HepG2 (cell line): Measurements from ENCODE around the gene MBD4.

Source experiments
- ADNP ChIP-seq: sonication (generic); formaldehyde crosslinking; IDR thresholded peaks from 2 replicates; pipeline ENCODE4 v1.4.0; 2020; ENCODE audit warnings: missing genetic modification reagents
- BHLHE40 ChIP-seq: IDR thresholded peaks from 2 replicates; pipeline ENCODE4 v1.6.1; 2011; ENCODE audit warnings: low read length, improper control_type of control experiment
- CREB3 ChIP-seq: sonication (generic); formaldehyde crosslinking; IDR thresholded peaks from 2 replicates; pipeline ENCODE4 v1.5.0; 2020; ENCODE audit warnings: missing genetic modification reagents
- EZH2 ChIP-seq: conservative IDR thresholded peaks from 2 replicates; pipeline ENCODE4 v1.6.1; 2012; ENCODE audit warnings: mild to moderate bottlenecking, low read depth, low read length, moderate library complexity
- FOXJ3 ChIP-seq: sonication (generic); formaldehyde crosslinking; IDR thresholded peaks from 2 replicates; pipeline ENCODE4 v1.4.0; 2020; ENCODE audit warnings: missing genetic modification reagents, mild to moderate bottlenecking, borderline replicate concordance
- GATAD2A ChIP-seq: IDR thresholded peaks from 2 replicates; pipeline ENCODE4 v1.6.1; 2016
- HDAC2 ChIP-seq: sonication (generic); formaldehyde crosslinking; IDR thresholded peaks from 2 replicates; pipeline ENCODE4 v1.4.0; 2020; ENCODE audit warnings: missing genetic modification reagents
- NFE2L2 ChIP-seq: fragments of 150-350 bp; IDR thresholded peaks from 2 replicates; pipeline ENCODE4 v1.6.1; 2014; ENCODE audit warnings: low read length
- PBX3 ChIP-seq: sonication (generic); formaldehyde crosslinking; IDR thresholded peaks from 2 replicates; pipeline ENCODE4 v1.8.1; 2023; ENCODE audit warnings: missing genetic modification reagents, inconsistent platforms, borderline replicate concordance
- STAT5B ChIP-seq: sonication (generic); formaldehyde crosslinking; IDR thresholded peaks from 2 replicates; pipeline ENCODE4 v1.4.0; 2020; ENCODE audit warnings: missing genetic modification reagents
- ZFP37 ChIP-seq: sonication (generic); formaldehyde crosslinking; IDR thresholded peaks from 2 replicates; pipeline ENCODE4 v1.4.0; 2020; ENCODE audit warnings: missing genetic modification reagents, borderline replicate concordance
- ZNF274 ChIP-seq: sonication (generic); formaldehyde crosslinking; IDR thresholded peaks from 2 replicates; pipeline ENCODE4 v1.5.1; 2020; ENCODE audit warnings: mild to moderate bottlenecking, missing genetic modification reagents
- TF ChIP-seq, protein P1 (sequence below): sonication (generic); formaldehyde crosslinking; IDR thresholded peaks from 2 replicates; pipeline ENCODE4 v1.4.0; 2020; ENCODE audit warnings: missing genetic modification reagents, borderline replicate concordance
- TF ChIP-seq, protein P2 (sequence below): sonication (generic); formaldehyde crosslinking; IDR thresholded peaks from 2 replicates; pipeline ENCODE4 v1.5.0; 2020; ENCODE audit warnings: mild to moderate bottlenecking, missing genetic modification reagents, moderate library complexity

- TF ChIP-seq ADNP (CRISPR knock-in tag) = no peak
- no peak for TF ChIP-seq BHLHE40
- no peak for TF ChIP-seq GATAD2A (CRISPR knock-in tag)
- TF ChIP-seq ZFP37 (CRISPR knock-in tag) = no peak
- TF ChIP-seq ZNF274 (CRISPR knock-in tag) = no peak
- no peak for TF ChIP-seq FOXJ3 (CRISPR knock-in tag)
- no peak for TF ChIP-seq STAT5B
- TF ChIP-seq, protein P1, sequence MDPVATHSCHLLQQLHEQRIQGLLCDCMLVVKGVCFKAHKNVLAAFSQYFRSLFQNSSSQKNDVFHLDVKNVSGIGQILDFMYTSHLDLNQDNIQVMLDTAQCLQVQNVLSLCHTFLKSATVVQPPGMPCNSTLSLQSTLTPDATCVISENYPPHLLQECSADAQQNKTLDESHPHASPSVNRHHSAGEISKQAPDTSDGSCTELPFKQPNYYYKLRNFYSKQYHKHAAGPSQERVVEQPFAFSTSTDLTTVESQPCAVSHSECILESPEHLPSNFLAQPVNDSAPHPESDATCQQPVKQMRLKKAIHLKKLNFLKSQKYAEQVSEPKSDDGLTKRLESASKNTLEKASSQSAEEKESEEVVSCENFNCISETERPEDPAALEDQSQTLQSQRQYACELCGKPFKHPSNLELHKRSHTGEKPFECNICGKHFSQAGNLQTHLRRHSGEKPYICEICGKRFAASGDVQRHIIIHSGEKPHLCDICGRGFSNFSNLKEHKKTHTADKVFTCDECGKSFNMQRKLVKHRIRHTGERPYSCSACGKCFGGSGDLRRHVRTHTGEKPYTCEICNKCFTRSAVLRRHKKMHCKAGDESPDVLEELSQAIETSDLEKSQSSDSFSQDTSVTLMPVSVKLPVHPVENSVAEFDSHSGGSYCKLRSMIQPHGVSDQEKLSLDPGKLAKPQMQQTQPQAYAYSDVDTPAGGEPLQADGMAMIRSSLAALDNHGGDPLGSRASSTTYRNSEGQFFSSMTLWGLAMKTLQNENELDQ (CRISPR knock-in tag) = no peak
- TF ChIP-seq NFE2L2 = no peak
- no peak for TF ChIP-seq CREB3 (CRISPR knock-in tag)
- no peak for TF ChIP-seq PBX3 (CRISPR knock-in tag)
- TF ChIP-seq, protein P2, sequence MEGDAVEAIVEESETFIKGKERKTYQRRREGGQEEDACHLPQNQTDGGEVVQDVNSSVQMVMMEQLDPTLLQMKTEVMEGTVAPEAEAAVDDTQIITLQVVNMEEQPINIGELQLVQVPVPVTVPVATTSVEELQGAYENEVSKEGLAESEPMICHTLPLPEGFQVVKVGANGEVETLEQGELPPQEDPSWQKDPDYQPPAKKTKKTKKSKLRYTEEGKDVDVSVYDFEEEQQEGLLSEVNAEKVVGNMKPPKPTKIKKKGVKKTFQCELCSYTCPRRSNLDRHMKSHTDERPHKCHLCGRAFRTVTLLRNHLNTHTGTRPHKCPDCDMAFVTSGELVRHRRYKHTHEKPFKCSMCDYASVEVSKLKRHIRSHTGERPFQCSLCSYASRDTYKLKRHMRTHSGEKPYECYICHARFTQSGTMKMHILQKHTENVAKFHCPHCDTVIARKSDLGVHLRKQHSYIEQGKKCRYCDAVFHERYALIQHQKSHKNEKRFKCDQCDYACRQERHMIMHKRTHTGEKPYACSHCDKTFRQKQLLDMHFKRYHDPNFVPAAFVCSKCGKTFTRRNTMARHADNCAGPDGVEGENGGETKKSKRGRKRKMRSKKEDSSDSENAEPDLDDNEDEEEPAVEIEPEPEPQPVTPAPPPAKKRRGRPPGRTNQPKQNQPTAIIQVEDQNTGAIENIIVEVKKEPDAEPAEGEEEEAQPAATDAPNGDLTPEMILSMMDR = no peak
- no peak for TF ChIP-seq HDAC2 (CRISPR knock-in tag)
- TF ChIP-seq EZH2 = no peak
Observed at GRCh38 chr3:129415378-129415777, 24.4 kb downstream of the MBD4 start.
